Measurements from ENCODE around the gene VSTM4.

Gene VSTM4

GRCh38 chr10:49081547-49082275 lies 33.6 kb downstream of the VSTM4 start:
- H3K9me3 Mint-ChIP-seq, result peaks cover 17% of the 10 kb centered on the region
- DNase-seq, result no peak
- H3K27me3 Mint-ChIP-seq (ENCODE audit: low read depth, poor library complexity), result peaks cover 33% of the 10 kb centered on the region
- peaks cover 13% of the 10 kb centered on the region for H3K4me1 Mint-ChIP-seq
- peaks cover 4% of the 10 kb centered on the region for H3K36me3 Mint-ChIP-seq (ENCODE audit: low read depth)
- no peak overlapping the region for H3K27ac Mint-ChIP-seq
- TF ChIP-seq CTCF (IDR thresholded peaks at IDR 0.05), result no peak
- no peak overlapping the region for H3K4me3 Mint-ChIP-seq

GRCh38 chr10:49080965-49081364 lies 34.4 kb downstream of the VSTM4 start:
- Mint-ChIP-seq H3K9me3 (peaks cover 9% of the 10 kb centered on the region), H3K36me3 (ENCODE audit: low read depth) (no peaks in the 10 kb centered on the region), H3K27me3 (ENCODE audit: low read depth, poor library complexity) (peaks cover 30% of the 10 kb centered on the region), H3K4me1 (peaks cover 13% of the 10 kb centered on the region), H3K27ac (no peak overlapping the region), H3K4me3 (no peak overlapping the region)
- no peak for DNase-seq
- TF ChIP-seq CTCF (IDR thresholded peaks at IDR 0.05), result no peak

GRCh38 chr10:49080071-49080470 lies 35.3 kb downstream of the VSTM4 start:
- Mint-ChIP-seq H3K27me3 (ENCODE audit: low read depth, poor library complexity) (peaks cover 30% of the 10 kb centered on the region), H3K4me1 (peaks cover 13% of the 10 kb centered on the region), H3K4me3 (no peak overlapping the region), H3K36me3 (ENCODE audit: low read depth) (no peaks in the 10 kb centered on the region), H3K9me3 (peaks cover under 1% of the 10 kb centered on the region), H3K27ac (no peak overlapping the region)
- DNase-seq, result no peak
- no peak for TF ChIP-seq CTCF (IDR thresholded peaks at IDR 0.05)

- DNase-seq, result no peak
- no peak for TF ChIP-seq CTCF (IDR thresholded peaks at IDR 0.05)
- H3K36me3 Mint-ChIP-seq (ENCODE audit: low read depth), result no peaks in the 10 kb centered on the region
- peaks cover 30% of the 10 kb centered on the region for H3K27me3 Mint-ChIP-seq (ENCODE audit: low read depth, poor library complexity)
- no peaks in the 10 kb centered on the region for H3K9me3 Mint-ChIP-seq
- H3K4me3 Mint-ChIP-seq, result no peak overlapping the region
- no peak overlapping the region for H3K27ac Mint-ChIP-seq
- peaks cover 13% of the 10 kb centered on the region for H3K4me1 Mint-ChIP-seq
These were observed 35.8 kb downstream of the VSTM4 start for GRCh38 chr10:49079499-49079898.

GRCh38 chr10:49079072-49079471 lies 36.2 kb downstream of the VSTM4 start:
- TF ChIP-seq CTCF (IDR thresholded peaks at IDR 0.05), result no peak
- Mint-ChIP-seq H3K27me3 (ENCODE audit: low read depth, poor library complexity) (peaks cover 30% of the 10 kb centered on the region), H3K4me3 (no peak overlapping the region), H3K36me3 (ENCODE audit: low read depth) (no peaks in the 10 kb centered on the region), H3K9me3 (no peaks in the 10 kb centered on the region), H3K27ac (no peak overlapping the region), H3K4me1 (peaks cover 13% of the 10 kb centered on the region)
- DNase-seq, result no peak

GRCh38 chr10:49078433-49078832 lies 36.9 kb downstream of the VSTM4 start:
- Mint-ChIP-seq H3K4me1 (peaks cover 13% of the 10 kb centered on the region), H3K27ac (no peak overlapping the region), H3K4me3 (no peak overlapping the region), H3K27me3 (ENCODE audit: low read depth, poor library complexity) (peaks cover 30% of the 10 kb centered on the region), H3K36me3 (ENCODE audit: low read depth) (no peaks in the 10 kb centered on the region), H3K9me3 (no peaks in the 10 kb centered on the region)
- DNase-seq, result no peak
- TF ChIP-seq CTCF (IDR thresholded peaks at IDR 0.05), result no peak

Measured in nephron progenitor cell (in vitro differentiated cells).